ENCODE results near the gene MRPS2. TPM values are rescaled to one million over a fixed set of nuclear protein-coding genes. Genes with fewer than 3 reads are reported as not detected.

The MRPS2 gene
- total and polyA plus RNA-seq, 9 of the 15 experiments (the other 6 are each of a cell fraction or from before 2014, with no cell fraction given): 8.0 to 167 (median 81.3) TPM

- TF ChIP-seq, protein P1, sequence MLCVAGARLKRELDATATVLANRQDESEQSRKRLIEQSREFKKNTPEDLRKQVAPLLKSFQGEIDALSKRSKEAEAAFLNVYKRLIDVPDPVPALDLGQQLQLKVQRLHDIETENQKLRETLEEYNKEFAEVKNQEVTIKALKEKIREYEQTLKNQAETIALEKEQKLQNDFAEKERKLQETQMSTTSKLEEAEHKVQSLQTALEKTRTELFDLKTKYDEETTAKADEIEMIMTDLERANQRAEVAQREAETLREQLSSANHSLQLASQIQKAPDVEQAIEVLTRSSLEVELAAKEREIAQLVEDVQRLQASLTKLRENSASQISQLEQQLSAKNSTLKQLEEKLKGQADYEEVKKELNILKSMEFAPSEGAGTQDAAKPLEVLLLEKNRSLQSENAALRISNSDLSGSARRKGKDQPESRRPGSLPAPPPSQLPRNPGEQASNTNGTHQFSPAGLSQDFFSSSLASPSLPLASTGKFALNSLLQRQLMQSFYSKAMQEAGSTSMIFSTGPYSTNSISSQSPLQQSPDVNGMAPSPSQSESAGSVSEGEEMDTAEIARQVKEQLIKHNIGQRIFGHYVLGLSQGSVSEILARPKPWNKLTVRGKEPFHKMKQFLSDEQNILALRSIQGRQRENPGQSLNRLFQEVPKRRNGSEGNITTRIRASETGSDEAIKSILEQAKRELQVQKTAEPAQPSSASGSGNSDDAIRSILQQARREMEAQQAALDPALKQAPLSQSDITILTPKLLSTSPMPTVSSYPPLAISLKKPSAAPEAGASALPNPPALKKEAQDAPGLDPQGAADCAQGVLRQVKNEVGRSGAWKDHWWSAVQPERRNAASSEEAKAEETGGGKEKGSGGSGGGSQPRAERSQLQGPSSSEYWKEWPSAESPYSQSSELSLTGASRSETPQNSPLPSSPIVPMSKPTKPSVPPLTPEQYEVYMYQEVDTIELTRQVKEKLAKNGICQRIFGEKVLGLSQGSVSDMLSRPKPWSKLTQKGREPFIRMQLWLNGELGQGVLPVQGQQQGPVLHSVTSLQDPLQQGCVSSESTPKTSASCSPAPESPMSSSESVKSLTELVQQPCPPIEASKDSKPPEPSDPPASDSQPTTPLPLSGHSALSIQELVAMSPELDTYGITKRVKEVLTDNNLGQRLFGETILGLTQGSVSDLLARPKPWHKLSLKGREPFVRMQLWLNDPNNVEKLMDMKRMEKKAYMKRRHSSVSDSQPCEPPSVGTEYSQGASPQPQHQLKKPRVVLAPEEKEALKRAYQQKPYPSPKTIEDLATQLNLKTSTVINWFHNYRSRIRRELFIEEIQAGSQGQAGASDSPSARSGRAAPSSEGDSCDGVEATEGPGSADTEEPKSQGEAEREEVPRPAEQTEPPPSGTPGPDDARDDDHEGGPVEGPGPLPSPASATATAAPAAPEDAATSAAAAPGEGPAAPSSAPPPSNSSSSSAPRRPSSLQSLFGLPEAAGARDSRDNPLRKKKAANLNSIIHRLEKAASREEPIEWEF (CRISPR knock-in tag; IDR thresholded peaks at IDR 0.05): no peak
- no peak for TF ChIP-seq ZNF175 (CRISPR knock-in tag; IDR thresholded peaks at IDR 0.05; ENCODE audit: low read depth)
- TF ChIP-seq POLR3A (IDR thresholded peaks at IDR 0.05; ENCODE audit: borderline replicate concordance, extremely low read depth, insufficient read depth, insufficient read length): no peak
- TF ChIP-seq ZNF408 (CRISPR knock-in tag; IDR thresholded peaks at IDR 0.05; ENCODE audit: low read depth): no peak
- no peak for TF ChIP-seq CC2D1A (IDR thresholded peaks at IDR 0.05)
- TF ChIP-seq NRF1 (conservative IDR thresholded peaks at IDR 0.05 in 1 of 2, IDR thresholded peaks at IDR 0.05 in 1 of 2): 0 out of 4 replicates have a peak, but pooled peaks of 1 of the 2 experiments have one; percentile 7
- TF ChIP-seq RBFOX2 (IDR thresholded peaks at IDR 0.05; ENCODE audit: low read depth, low read length): peak; percentile 89
- TF ChIP-seq, protein P2, sequence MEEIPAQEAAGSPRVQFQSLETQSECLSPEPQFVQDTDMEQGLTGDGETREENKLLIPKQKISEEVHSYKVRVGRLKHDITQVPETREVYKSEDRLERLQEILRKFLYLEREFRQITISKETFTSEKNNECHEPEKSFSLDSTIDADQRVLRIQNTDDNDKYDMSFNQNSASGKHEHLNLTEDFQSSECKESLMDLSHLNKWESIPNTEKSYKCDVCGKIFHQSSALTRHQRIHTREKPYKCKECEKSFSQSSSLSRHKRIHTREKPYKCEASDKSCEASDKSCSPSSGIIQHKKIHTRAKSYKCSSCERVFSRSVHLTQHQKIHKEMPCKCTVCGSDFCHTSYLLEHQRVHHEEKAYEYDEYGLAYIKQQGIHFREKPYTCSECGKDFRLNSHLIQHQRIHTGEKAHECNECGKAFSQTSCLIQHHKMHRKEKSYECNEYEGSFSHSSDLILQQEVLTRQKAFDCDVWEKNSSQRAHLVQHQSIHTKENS (CRISPR knock-in tag; IDR thresholded peaks at IDR 0.05): no peak
- peak in 1 of 2 experiments; percentile 59; a peak in 1 of 4 replicates for TF ChIP-seq FOXA3 (CRISPR knock-in tag; conservative IDR thresholded peaks at IDR 0.05 in 1 of 2, IDR thresholded peaks at IDR 0.05 in 1 of 2)
- no peak for TF ChIP-seq ZNF3 (CRISPR knock-in tag; IDR thresholded peaks at IDR 0.05)
- TF ChIP-seq SMC3 (conservative IDR thresholded peaks at IDR 0.05; ENCODE audit: insufficient read depth, low read depth, low read length): peak; percentile 34; the same call in 1 of the 2 replicates
- TF ChIP-seq, protein P3, sequence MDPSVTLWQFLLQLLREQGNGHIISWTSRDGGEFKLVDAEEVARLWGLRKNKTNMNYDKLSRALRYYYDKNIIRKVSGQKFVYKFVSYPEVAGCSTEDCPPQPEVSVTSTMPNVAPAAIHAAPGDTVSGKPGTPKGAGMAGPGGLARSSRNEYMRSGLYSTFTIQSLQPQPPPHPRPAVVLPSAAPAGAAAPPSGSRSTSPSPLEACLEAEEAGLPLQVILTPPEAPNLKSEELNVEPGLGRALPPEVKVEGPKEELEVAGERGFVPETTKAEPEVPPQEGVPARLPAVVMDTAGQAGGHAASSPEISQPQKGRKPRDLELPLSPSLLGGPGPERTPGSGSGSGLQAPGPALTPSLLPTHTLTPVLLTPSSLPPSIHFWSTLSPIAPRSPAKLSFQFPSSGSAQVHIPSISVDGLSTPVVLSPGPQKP (CRISPR knock-in tag; IDR thresholded peaks at IDR 0.05): no peak
- no peak for TF ChIP-seq BRD9 (IDR thresholded peaks at IDR 0.05; ENCODE audit: low read depth, partially characterized antibody)
- peak; percentile 20 for TF ChIP-seq PCBP1 (IDR thresholded peaks at IDR 0.05; ENCODE audit: low read depth, low read length, poor library complexity, severe bottlenecking)
- TF ChIP-seq MYNN (IDR thresholded peaks at IDR 0.05): no peak
- no peak for TF ChIP-seq MYNN (CRISPR knock-in tag; IDR thresholded peaks at IDR 0.05)
- no peak for TF ChIP-seq ZNF347 (CRISPR knock-in tag; IDR thresholded peaks at IDR 0.05; ENCODE audit: low read depth)
- TF ChIP-seq RFX5 (IDR thresholded peaks at IDR 0.05; ENCODE audit: low read depth, low read length): no peak
- TF ChIP-seq STAT5A (IDR thresholded peaks at IDR 0.05; ENCODE audit: borderline replicate concordance, low read length): no peak
Measured at GRCh38 chr9:135500525-135501260, at the start of gene MRPS2 (continued).
